ENCODE data around the gene SBK3.
"Not testable (repeated sequence)": the region's sequence is repeated elsewhere in the genome, so short reads cannot be mapped to it uniquely, and the experiment has no call there.

SBK3 gene

DNA sequence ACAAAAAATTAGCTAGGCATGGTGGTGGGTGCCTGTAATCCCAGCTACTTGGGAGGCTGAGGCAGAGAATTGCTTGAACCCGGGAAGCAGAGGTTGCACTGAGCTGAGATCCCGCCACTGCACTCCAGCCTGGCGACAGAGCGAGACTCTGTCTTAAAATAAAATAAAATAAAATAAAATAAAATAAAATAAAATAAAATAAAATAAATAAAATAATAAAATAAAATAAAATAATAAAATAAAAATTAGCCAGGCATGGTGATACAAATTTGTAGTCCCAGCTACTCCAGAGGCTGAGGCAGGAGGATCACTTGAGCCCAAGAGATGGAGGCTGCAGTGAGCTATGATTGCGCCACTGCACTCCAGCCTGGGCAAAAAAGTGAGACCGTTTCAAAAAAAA is 28.6 kb upstream of the SBK3 start:
- not testable (repeated sequence) for DNase-seq

DNA sequence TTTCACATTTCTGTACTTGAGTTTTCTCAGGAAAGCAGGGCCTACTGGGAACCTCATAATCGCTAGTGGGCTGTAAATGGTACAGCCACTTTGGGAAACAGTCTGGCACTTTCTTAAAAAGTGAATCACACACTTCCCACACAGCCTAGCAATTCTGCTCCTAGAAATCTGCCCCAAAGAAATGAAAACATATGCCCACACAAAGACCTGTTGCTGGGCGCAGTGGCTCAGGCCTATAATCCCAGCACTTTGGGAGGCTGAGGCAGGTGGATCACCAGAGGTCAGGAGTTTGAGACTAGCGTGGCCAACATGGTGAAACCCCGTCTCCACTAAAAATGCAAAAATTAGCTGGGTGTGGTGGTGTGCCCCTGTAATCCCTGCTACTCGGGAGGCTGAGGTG is 24.1 kb upstream of the SBK3 start:
- DNase-seq: not testable (repeated sequence)

- no peak for DNase-seq
Measured at GRCh38 chr19:55567708-55568328, 22.5 kb upstream of the SBK3 start.

GRCh38 chr19:55566823-55567222 is 21.5 kb upstream of the SBK3 start:
- no peak for DNase-seq

- DNase-seq: peak; percentile 80
Measured at GRCh38 chr19:55563261-55563690, 17.9 kb upstream of the SBK3 start.

- DNase-seq: no peak
Measured at GRCh38 chr19:55559684-55560083, 14.3 kb upstream of the SBK3 start.

- DNase-seq: no peak
Measured at GRCh38 chr19:55554741-55555152, 9.4 kb upstream of the SBK3 start.

DNA sequence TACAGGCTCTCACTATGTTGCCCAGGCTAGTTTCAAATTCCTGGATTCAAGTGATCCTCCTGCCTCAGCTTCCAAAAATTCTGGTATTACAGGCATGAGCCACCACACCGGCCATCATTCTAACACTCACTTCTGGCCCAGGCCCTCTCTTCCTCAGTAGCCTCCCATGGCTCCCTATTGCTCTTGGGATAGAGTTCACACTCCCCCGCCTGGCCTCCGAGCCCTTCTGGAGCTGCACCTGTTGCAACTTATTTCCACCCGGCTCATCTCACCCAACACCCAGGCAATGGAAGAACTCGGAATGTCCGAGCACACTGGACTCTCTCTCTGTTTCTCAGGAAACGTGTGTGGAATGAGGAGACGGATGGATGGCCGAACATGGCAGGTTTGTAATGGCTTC is 9.0 kb upstream of the SBK3 start:
- DNase-seq: no peak

- DNase-seq: no peak
Measured at GRCh38 chr19:55553217-55554182, 8.2 kb upstream of the SBK3 start.

- peak; percentile 58 for DNase-seq
Measured at GRCh38 chr19:55552620-55553019, 7.3 kb upstream of the SBK3 start.

DNA sequence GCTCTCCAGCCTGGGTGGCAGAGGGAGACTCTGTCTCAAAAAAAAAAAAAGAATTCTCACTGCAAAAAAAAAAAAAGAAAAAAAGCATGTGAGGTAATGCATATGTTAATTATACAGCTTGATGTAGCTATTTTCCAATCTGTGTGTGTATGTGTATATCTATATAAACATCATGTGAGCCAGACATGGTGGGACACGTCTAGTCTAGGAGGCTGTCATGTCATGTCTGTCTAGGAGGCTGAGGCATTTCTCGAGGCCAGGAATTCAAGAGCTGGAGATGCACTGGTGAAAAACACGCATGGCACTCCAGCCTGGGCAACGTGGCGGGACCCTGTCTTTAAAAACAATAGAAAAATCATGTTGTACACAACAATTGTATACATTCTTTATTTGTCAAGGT is 6.9 kb upstream of the SBK3 start:
- DNase-seq: no peak

DNA sequence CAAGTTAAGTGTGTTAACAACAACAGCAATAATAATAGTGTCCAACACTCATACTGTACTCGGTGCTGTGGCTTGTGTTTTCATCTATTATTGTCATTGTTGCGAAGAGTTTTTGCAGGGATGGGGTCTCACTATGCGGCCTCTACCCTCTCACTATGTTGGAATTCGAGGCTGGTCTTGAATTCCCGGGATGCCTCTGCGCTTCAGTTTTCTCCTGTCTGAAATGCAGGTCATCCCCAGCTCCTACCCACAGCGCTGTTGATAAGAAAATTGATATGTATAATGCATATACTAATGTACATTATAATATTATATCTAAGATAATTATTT is 4.9 kb upstream of the SBK3 start:
- peak; percentile 22 for DNase-seq

DNA sequence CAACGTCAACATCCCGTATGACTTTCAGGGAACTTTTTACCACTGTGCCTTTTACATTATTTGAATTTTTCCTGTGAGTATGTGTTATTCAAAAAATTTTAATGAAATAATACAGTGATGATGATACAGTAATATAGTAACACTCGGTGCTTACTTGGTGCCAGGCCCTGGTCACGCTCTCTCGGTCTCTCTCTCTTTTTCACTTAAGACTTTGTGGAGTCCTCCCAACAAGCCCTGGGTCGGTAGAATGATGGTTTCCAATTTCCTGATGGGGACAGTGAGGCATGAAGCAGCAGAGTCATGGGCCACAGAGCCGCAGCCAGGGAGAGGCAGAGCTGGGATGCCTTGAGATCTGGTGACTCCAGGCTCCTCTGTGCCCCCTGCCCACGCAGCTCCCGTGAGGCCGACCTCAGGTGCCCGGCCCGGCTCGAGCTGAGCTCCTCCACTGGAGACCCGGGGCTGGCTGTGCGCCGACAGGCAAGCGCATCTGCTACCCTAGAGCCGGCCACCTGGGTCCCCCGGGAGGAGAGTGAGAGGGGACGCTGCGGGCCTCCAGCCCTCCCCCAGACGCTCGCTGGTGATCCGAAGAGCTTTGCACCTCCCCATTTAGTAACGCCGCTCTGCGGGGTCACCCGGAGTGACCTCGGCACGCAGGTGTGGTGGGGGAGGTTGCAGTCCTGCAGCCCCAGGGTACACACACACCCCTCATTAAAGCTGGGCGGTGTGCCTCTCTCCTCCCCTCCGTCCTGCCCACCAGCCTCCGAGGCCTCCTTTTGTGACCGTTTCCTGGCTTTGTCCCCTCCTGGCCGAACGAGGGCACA is 4.4 kb upstream of the SBK3 start:
- DNase-seq: peak; percentile 87

GRCh38 chr19:55546822-55547614 is 1.7 kb upstream of the SBK3 start:
- no peak for DNase-seq

DNA sequence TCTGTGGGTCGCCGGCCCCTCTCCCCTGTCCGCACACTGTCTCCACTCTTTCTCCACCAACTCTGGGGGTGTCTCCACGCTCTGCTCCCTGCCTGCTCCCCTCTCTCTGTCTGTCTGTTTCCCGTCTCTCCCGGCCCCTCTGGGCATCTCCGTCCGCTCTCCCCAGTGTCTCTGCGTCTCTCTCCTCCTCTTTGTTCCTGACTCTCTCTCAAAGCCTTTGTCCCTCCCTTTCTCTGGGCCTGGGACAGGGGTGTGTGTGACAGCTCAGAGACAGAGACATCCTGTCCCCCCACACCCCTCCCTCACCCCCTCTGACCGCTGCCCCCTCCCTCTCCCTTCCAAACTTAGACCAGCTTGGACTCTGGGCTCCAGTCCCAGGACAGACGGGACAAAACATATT is 668 bp upstream of the SBK3 start:
- DNase-seq: no peak

GRCh38 chr19:55544776-55545439 is 435 bp downstream of the SBK3 start:
- no peak for DNase-seq

DNA sequence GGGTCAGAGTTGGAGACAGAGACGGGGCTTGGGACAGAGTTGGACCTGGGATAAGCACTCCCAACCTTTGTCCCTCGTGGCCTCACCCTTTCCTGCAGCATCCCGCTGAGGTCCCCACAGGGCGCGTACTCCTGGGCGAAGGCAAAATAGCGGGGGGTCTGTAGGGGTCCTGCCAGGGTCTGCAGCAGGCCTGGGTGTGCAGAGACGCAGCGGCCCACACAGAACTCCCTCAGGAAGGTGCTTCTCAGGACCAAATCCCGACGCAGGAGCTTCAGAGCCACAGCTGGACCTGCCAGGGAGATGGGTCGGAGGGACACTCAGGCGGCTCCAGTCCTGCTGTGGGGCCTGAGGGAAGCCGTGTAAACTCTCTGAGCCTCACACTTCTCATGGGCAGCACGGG is 1.3 kb downstream of the SBK3 start:
- no peak for DNase-seq

DNA sequence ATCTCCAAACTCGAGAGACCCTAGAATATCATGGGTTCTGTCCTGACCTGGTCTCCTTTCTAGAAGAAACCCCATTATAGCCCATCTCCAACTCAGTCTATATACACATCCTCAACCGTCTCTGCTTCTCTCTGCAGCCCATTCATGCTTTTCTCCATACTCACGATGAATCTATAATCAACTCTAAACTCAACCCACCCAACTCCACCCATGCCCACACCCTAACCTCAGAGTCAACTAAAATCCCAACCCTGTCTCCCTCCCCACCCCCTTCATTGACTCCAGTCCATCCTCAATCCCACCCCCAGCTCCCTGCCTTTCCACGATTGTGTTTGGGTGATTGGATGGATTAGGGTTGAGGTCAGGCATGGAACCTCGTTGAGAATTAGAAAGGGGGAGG is 1.8 kb downstream of the SBK3 start:
- DNase-seq: no peak

- no peak for DNase-seq
Measured at GRCh38 chr19:55542292-55542855, 3.0 kb downstream of the SBK3 start.

- DNase-seq: no peak
Measured at GRCh38 chr19:55541091-55541490, 4.3 kb downstream of the SBK3 start.

- no peak for DNase-seq
Measured at GRCh38 chr19:55540619-55541018, 4.7 kb downstream of the SBK3 start.
